Measurements from ENCODE around the gene SUSD1.
"Not testable (repeated sequence)": the region's sequence is repeated elsewhere in the genome, so short reads cannot be mapped to it uniquely, and the experiment has no call there.

SUSD1 gene

DNA sequence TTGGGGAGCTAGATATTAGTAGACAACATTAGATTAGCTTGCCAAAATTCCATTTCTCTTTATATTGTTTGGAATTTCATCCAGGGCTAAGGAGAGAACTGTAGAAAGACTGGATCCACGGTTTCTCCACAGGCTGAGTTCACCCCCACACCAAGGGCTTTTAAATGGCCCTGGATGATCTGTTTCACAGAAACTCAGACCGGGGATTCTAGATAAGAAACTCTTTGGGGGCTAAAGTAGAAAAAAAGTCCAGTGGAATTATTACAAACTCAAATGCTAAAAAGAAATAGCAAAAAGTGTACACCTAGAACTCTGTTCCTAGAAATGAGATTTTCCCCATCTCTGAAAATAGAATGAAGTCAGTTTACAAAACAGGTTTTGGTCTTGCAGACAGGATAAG, 80.9 kb downstream of the SUSD1 start:
- DNase-seq = peak; percentile 37

- DNase-seq = no peak
Measured at GRCh38 chr9:112093870-112094216, 81.3 kb downstream of the SUSD1 start.

GRCh38 chr9:112093147-112093869, 81.8 kb downstream of the SUSD1 start:
- peak; percentile 65 for DNase-seq

DNA sequence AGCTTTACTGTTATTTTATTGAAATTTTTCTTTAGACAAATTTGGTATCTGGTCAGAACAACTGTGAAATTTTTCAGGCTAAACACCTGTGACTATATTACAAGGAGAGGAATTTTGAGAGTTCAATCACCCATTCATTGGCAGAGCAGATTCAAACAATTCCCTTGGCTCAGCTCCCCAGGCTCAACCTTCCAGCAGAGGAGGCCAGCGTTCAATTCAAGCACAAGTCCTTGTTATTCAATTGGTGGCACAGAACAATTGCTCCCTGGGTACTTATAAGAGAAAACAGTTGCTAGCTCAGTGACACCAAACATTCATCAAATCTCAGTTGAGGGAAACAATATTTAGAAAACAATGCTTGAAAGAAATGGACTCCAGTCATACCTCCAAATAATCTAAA, 83.3 kb downstream of the SUSD1 start:
- peak; percentile 41 for DNase-seq

DNA sequence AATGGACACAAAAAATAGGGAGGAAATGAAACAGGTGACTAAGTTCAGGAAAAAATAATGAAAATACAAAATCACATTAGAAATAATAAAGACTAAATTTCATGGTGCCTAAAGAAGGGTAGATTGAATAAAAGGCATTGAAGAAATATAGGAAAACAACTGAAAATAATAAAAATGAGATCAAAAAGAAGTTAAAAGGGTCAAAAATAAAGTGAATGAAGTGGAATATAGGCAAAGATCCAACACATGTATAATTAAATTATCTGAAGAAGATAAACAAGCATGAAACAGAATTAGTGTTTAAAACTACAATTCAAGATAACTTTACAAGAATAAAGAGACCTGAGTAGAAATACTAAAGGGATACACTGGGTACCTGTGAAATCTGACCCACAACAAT, 87.6 kb downstream of the SUSD1 start:
- DNase-seq = no peak

DNA sequence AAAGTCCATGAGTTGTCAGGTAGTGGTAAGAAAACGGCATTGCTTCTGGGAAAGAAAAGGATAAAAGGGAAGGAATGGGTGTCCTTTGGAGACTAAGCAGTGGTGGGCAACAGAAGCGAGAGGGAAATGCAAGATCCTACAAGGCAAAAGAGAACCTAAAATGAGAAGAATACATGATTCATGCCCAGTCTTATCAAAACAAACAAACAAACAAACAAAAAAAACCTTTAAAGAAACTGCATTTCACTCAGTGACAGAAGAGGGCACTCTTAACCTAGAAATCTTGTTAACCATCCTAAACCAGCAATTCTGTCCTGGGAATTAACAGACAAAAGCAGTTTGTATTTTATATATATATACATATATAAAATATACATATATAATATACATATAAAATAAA, 88.5 kb downstream of the SUSD1 start:
- peak; percentile 48 for DNase-seq

- DNase-seq = no peak
Measured at GRCh38 chr9:112084907-112085306, 90.2 kb downstream of the SUSD1 start.

GRCh38 chr9:112084334-112084733, 90.8 kb downstream of the SUSD1 start:
- no peak for DNase-seq

DNA sequence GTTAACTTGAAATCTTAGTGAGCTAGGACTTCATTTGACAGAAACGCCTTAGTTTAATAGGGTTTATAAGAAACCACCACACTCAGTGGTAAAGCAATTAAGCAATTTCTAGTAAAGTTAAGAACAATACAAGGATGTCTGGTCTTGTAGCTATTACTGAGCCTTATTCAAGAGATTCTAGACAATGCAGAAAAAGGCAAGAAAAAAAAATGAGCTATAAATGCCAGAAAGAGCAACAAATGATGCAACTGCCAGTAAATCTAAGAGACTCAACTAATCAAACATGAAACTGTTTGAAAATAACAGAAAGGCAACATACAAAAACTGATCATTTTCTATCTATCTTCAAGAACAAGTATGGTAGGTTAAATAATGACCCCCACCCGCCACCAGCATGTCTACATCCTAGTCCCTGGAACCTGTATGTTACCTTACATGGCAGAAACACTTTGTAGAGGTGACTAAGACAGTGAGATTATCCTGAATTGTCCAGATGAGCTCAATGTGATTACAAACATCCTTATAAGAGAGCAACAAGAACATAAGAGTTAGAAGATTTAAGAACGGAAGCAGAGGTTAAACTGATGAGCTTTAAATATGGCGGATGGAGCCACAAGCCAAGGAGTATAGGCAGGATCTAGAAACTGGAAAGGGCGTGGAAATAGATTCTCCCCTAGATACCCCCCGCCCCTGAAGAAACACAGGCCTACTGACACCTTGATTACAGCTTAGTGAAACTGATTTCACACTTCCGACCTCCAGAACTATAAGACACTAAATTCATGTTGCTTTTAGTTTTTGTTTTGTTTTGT, 93.0 kb downstream of the SUSD1 start:
- DNase-seq = no peak

DNA sequence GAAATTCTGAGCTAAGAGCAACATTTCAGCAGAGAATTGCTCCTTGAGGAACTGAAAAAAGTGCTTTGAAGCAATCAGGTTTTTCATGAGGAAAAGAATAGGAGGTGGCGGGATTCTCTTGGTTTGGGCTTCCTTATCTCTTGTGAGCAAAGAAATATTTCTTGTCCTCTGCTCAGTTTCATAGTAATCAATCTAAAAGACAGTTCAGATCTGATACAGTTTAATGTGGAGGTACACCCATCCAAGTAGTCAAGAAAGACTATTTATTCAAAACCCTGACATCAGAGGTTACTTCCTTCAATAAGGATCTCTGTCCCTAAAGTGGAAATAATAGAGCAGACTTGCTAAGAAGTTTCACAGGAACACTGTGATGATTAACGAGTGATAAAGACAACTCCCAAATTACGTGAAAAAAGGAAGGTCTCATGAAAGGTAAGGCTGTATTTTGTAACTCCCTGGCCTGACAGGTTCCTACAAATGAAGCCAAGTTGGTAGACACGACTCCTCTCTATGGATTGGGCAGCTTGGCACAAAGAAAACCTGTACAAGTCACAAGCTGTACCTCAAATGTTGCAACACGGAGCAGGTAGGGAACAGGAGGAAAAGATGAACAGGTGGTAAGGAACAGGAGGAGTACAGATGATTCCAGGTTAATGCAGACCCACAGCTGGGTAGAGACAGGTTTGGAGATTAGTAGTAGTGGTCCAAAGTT, 94.1 kb downstream of the SUSD1 start:
- no peak for DNase-seq

- no peak for DNase-seq
Measured at GRCh38 chr9:112078432-112078831, 96.7 kb downstream of the SUSD1 start.

DNA sequence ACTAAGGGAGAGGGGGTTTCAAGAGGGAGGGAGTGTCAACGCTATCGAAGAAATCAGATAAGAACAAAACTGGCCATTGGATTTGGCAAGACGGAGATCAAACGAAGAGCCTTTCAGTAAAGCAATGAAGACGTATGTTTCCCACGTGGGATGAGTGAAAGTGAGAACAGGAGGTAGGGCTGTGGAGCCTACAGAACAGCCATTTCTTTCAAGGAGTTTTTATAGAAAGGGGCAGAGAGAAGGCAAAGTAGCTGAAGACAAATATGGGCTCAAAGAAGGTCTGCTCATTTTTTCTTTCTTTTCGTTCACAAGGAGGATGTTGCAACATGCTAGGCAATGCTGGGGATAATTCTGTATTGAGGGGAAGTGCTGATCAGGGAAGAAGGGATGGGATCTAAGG, 98.3 kb downstream of the SUSD1 start:
- no peak for DNase-seq

DNA sequence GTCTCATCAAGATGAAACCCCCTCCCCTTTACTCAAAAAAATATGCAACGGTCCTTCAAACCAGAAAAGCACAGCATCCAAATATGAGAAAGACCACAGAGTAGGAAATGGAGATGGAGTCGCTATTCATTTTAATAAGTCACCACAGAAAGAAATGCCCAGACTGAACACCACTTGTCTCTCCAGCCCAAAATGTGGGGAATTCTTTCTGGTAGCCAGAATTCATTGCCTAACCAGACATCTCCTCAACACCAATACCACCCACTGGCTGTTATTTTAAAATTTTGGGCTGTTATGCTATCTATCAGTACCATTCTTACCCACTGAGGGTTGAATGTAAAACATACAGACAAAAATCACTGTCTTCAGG, 100.1 kb downstream of the SUSD1 start:
- DNase-seq = no peak

GRCh38 chr9:112074250-112075008, 100.7 kb downstream of the SUSD1 start:
- peak; percentile 86 for DNase-seq

GRCh38 chr9:112073639-112074173, 101.4 kb downstream of the SUSD1 start:
- not testable (repeated sequence) for DNase-seq

- DNase-seq = peak; percentile 65
Measured at GRCh38 chr9:112072721-112073638, 102.1 kb downstream of the SUSD1 start.

DNA sequence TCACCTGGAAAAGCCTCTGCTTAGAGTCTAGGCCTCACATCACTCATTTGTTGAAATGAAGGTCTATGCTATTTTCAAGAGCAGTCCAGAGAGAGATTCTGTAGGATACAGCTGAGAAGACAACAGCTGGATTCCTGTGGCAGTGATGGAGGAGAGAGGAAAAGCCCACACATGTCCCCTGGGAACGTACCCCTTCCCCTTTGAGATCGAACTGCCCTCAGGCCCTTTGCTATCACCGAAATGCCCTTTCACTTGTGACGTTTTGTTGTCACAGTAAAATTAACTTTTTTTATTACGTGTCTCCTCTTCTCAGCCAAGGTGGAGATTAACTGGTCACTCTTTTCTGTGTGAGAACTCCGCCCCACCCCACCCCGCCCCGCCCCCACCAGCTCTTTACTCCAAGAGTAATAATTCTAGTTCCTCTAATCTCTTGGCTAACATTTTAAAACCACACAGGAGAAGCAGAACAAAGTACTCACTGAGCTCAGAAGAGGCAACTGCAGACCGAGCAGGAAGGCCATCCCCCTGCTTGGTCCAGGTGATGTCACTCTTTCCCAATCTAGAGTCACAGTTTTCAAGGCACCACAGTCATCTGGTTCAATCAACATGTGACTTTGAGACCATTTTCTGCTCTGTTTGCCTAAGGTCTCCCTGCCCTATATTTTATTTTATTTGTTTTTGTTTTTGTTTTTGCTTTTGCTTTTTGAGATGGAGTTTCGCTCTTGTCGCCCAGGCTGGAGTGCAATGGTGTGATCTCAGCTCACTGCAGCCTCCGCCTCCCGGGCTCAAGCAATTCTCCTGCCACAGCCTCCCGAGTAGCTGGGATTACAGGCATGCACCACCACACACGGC, 105.6 kb downstream of the SUSD1 start:
- peak; percentile 59 for DNase-seq

DNA sequence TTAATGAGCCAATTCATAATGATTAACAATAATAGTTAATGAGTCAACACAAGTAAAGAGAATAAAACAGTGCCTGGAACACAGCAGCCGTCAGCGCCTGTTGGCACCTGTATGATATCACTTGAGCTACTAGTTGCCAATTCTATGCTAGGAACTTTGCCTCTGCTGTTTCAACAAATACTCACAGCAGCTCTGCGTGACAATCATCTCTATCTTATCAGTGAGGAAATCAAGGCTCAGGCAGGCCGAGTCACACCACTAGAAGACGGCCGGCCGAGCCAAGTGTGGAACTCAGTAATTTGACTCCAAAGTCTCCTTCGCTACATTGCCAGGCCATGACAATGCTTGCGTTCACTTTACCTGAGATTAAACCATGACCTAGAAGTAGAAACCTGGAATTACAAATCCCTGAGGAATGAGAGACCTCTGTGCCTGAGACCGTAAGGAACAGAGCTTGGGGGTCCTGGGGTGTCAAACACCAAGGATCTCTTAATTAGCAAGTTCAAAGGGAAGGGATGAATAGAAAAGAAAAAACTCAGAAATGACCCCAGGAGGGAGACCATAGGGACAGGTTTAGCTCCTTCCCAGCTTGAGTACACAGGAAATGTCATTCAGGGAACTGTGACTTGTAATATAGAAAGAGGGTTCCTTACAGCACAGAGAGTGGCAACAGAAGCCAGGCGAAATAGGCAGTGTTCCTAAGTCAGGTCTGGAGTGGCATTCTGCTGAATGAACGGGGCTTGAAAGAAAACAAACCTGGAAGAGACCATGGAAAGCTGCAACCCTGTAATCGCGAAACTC, 109.1 kb downstream of the SUSD1 start:
- DNase-seq = peak; percentile 38

- no peak for DNase-seq
Measured at GRCh38 chr9:112064871-112065270, 110.2 kb downstream of the SUSD1 start.

- no peak for DNase-seq
Measured at GRCh38 chr9:112063586-112063985, 111.5 kb downstream of the SUSD1 start.
